ENCODE measurements around the gene SAXO1.

DNA sequence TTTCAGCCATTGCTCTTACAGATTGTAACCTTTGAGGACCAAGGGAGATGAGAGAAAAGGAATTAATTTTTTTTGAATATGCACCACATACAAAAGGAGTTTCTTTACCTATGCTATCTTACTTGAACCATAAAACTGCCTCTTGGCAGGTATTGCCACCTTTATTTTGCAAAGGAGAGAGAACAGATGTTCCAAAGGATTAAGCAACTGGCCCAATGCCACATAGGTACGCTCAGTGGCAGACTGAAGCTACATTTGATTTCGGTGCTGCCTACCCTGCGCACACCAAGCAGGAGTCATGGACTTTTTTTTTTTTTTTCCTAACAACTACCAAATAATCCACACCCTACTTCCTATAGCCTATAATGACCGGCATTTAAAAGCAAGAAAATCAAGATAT lies 43.1 kb downstream of the SAXO1 start:
- TF ChIP-seq, protein P1, sequence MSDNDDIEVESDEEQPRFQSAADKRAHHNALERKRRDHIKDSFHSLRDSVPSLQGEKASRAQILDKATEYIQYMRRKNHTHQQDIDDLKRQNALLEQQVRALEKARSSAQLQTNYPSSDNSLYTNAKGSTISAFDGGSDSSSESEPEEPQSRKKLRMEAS (IDR thresholded peaks at IDR 0.05), result no peak
- TF ChIP-seq, protein P2, sequence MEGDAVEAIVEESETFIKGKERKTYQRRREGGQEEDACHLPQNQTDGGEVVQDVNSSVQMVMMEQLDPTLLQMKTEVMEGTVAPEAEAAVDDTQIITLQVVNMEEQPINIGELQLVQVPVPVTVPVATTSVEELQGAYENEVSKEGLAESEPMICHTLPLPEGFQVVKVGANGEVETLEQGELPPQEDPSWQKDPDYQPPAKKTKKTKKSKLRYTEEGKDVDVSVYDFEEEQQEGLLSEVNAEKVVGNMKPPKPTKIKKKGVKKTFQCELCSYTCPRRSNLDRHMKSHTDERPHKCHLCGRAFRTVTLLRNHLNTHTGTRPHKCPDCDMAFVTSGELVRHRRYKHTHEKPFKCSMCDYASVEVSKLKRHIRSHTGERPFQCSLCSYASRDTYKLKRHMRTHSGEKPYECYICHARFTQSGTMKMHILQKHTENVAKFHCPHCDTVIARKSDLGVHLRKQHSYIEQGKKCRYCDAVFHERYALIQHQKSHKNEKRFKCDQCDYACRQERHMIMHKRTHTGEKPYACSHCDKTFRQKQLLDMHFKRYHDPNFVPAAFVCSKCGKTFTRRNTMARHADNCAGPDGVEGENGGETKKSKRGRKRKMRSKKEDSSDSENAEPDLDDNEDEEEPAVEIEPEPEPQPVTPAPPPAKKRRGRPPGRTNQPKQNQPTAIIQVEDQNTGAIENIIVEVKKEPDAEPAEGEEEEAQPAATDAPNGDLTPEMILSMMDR (IDR thresholded peaks at IDR 0.05; ENCODE audit: low read depth, low read length, missing input control), result no peak
- TF ChIP-seq TAF1 (conservative IDR thresholded peaks at IDR 0.05), result no peak
- no peak for TF ChIP-seq GABPA (IDR thresholded peaks at IDR 0.05 in 1 of 2, conservative IDR thresholded peaks at IDR 0.05 in 1 of 2)
- no peak for TF ChIP-seq FOXA2 (IDR thresholded peaks at IDR 0.05)
- no peak for TF ChIP-seq FOXA1 (IDR thresholded peaks at IDR 0.05)
- no peak for TF ChIP-seq SP1 (IDR thresholded peaks at IDR 0.05)
- TF ChIP-seq, protein P3, sequence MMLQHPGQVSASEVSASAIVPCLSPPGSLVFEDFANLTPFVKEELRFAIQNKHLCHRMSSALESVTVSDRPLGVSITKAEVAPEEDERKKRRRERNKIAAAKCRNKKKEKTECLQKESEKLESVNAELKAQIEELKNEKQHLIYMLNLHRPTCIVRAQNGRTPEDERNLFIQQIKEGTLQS (IDR thresholded peaks at IDR 0.05), result no peak
- TF ChIP-seq, protein P4, sequence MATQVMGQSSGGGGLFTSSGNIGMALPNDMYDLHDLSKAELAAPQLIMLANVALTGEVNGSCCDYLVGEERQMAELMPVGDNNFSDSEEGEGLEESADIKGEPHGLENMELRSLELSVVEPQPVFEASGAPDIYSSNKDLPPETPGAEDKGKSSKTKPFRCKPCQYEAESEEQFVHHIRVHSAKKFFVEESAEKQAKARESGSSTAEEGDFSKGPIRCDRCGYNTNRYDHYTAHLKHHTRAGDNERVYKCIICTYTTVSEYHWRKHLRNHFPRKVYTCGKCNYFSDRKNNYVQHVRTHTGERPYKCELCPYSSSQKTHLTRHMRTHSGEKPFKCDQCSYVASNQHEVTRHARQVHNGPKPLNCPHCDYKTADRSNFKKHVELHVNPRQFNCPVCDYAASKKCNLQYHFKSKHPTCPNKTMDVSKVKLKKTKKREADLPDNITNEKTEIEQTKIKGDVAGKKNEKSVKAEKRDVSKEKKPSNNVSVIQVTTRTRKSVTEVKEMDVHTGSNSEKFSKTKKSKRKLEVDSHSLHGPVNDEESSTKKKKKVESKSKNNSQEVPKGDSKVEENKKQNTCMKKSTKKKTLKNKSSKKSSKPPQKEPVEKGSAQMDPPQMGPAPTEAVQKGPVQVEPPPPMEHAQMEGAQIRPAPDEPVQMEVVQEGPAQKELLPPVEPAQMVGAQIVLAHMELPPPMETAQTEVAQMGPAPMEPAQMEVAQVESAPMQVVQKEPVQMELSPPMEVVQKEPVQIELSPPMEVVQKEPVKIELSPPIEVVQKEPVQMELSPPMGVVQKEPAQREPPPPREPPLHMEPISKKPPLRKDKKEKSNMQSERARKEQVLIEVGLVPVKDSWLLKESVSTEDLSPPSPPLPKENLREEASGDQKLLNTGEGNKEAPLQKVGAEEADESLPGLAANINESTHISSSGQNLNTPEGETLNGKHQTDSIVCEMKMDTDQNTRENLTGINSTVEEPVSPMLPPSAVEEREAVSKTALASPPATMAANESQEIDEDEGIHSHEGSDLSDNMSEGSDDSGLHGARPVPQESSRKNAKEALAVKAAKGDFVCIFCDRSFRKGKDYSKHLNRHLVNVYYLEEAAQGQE (IDR thresholded peaks at IDR 0.05), result no peak
